VCaP (cell line): ENCODE data around the gene LGR6.
A peak's percentile ranks its signal among the peaks of the same experiment; 100 is the strongest.

Experiments
- H3K27ac ChIP-seq: fragments of 450-650 bp; 2 replicates; pipeline ENCODE4 v1.5.1; 2017
- CTCF ChIP-seq: fragments of 450-650 bp; conservative IDR thresholded peaks from 2 replicates; pipeline ENCODE4 v1.5.1; 2017; ENCODE audit warnings: mild to moderate bottlenecking, moderate library complexity

LGR6 gene

GRCh38 chr1:202192770-202193613 is 607 bp upstream of the LGR6 start:
- peak; percentile 84 for TF ChIP-seq CTCF
- H3K27ac ChIP-seq: no peak overlapping the region

GRCh38 chr1:202194328-202194648 is 689 bp downstream of the LGR6 start:
- H3K27ac ChIP-seq: no peak overlapping the region
- no peak for TF ChIP-seq CTCF

GRCh38 chr1:202197653-202198365 is 4.2 kb downstream of the LGR6 start:
- H3K27ac ChIP-seq: peak overlapping the region; percentile 54
- no peak for TF ChIP-seq CTCF

GRCh38 chr1:202198366-202198724 is 4.7 kb downstream of the LGR6 start:
- H3K27ac ChIP-seq: no peak overlapping the region; the same call in 1 of the 2 replicates
- no peak for TF ChIP-seq CTCF

- no peak overlapping the region for H3K27ac ChIP-seq
- TF ChIP-seq CTCF: no peak
Measured at GRCh38 chr1:202199040-202199889, 5.7 kb downstream of the LGR6 start.

GRCh38 chr1:202200112-202200548 is 6.5 kb downstream of the LGR6 start:
- no peak for TF ChIP-seq CTCF
- H3K27ac ChIP-seq: no peak overlapping the region

- TF ChIP-seq CTCF: no peak
- no peak overlapping the region for H3K27ac ChIP-seq
Measured at GRCh38 chr1:202200669-202201068, 7.1 kb downstream of the LGR6 start.
